GM18498 (cell line): ENCODE results near the gene BCL11B.
"Not testable (repeated sequence)": the region's sequence is repeated elsewhere in the genome, so short reads cannot be mapped to it uniquely, and the experiment has no call there.

ENCODE experiments used
- ATAC-seq: cut with Tn5 transposase; IDR thresholded peaks from one replicate; pipeline ENCODE4 v1.9.1; 2021; ENCODE audit warnings: mild to moderate bottlenecking, moderate library complexity; ENCODE audit not compliant: unreplicated experiment

Gene BCL11B

GRCh38 chr14:99242238-99242637 lies 29.8 kb downstream of the BCL11B start:
- ATAC-seq, result no peak

GRCh38 chr14:99241325-99242010 lies 30.5 kb downstream of the BCL11B start:
- ATAC-seq, result no peak

- ATAC-seq, result no peak
Observed at GRCh38 chr14:99240627-99241324, 31.2 kb downstream of the BCL11B start.

GRCh38 chr14:99239661-99240092 lies 32.3 kb downstream of the BCL11B start:
- no peak for ATAC-seq

GRCh38 chr14:99238216-99238615 lies 33.8 kb downstream of the BCL11B start:
- ATAC-seq, result no peak

GRCh38 chr14:99237288-99237687 lies 34.7 kb downstream of the BCL11B start:
- no peak for ATAC-seq

- no peak for ATAC-seq
Observed at GRCh38 chr14:99236386-99237138, 35.4 kb downstream of the BCL11B start.

- ATAC-seq, result no peak
Observed at GRCh38 chr14:99235582-99236320, 36.2 kb downstream of the BCL11B start.

GRCh38 chr14:99234961-99235571 lies 36.9 kb downstream of the BCL11B start:
- no peak for ATAC-seq

GRCh38 chr14:99234355-99234754 lies 37.6 kb downstream of the BCL11B start:
- ATAC-seq, result no peak

- ATAC-seq, result no peak
Observed at GRCh38 chr14:99233222-99234035, 38.6 kb downstream of the BCL11B start.

GRCh38 chr14:99232714-99233214 lies 39.2 kb downstream of the BCL11B start:
- ATAC-seq, result no peak

- no peak for ATAC-seq
Observed at GRCh38 chr14:99231850-99232713, 39.9 kb downstream of the BCL11B start.

GRCh38 chr14:99231161-99231849 lies 40.7 kb downstream of the BCL11B start:
- no peak for ATAC-seq

- ATAC-seq, result no peak
Observed at GRCh38 chr14:99230208-99231151, 41.5 kb downstream of the BCL11B start.

GRCh38 chr14:99229654-99230207 lies 42.3 kb downstream of the BCL11B start:
- ATAC-seq, result no peak

GRCh38 chr14:99228760-99229159 lies 43.2 kb downstream of the BCL11B start:
- ATAC-seq, result not testable (repeated sequence)
